Measurements from ENCODE around the gene CBFA2T2. TPM values are rescaled to one million over a fixed set of nuclear protein-coding genes. Genes with fewer than 3 reads are reported as not detected.
"Not testable (repeated sequence)": the region's sequence is repeated elsewhere in the genome, so short reads cannot be mapped to it uniquely, and the experiment has no call there.

CBFA2T2 gene
- total RNA-seq, 2 experiments from 2014 or later: 12.3 to 16.8 TPM

DNA sequence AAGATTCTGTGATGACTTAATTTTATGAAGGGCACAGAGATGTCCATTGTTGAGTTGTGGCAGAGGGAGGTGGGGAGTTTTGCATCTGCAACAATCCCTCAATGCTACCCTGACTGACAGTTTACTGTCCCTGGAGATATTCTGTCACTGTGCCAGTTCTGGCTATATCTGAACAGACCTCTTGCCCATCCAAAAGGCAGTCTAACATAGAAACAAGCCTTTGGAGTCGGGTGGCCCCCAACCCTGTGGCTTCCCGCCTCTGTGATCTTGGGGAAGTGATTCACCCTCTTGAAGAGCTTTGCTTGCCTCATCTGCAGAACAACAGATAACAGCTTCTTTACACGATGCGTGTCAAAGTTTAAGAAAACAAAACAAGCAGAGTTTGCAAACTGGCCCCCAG is 200.1 kb downstream of the CBFA2T2 start:
- peak; percentile 81 for DNase-seq
- Mint-ChIP-seq H3K9me3 (ENCODE audit: low read depth) (no peaks in the 10 kb centered on the region), H3K27me3 (no peaks in the 10 kb centered on the region), H3K4me3 (peak overlapping the region; percentile 32), H3K4me1 (peaks cover 52% of the 10 kb centered on the region), H3K36me3 (peaks cover 3% of the 10 kb centered on the region), H3K27ac (peak overlapping the region; percentile 90)
- CTCF ChIA-PET: interaction anchor here (1.3 to 2.6 kb wide), 4 partner anchors 16 to 42 kb away, joined by 3 to 10 read pairs (median 6); partner anchors contain the start of genes ACTL10, NECAB3 and ZNF341
- no peak for ATAC-seq

DNA sequence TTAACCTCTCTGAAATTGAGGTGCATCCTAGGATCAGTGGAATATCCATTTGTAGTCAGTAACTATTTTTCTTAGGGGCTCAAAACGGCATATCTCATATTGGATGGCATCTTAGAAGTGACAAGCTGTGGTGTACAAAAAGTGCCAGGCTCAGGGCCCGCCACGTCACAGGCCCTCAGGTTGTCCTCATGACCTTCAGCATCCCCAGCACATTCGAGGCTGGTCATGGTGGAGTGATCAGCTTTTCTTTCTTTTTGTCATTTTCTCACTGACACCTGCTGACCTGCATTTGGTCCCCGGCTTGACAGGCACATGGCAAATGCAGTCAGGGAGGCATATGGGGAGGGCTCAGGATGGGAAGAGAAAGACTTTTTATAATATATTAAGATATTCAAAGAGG is 203.4 kb downstream of the CBFA2T2 start:
- Mint-ChIP-seq H3K9me3 (ENCODE audit: low read depth) (no peaks in the 10 kb centered on the region), H3K27me3 (no peaks in the 10 kb centered on the region), H3K27ac (no peak overlapping the region), H3K4me3 (no peak overlapping the region), H3K36me3 (no peaks in the 10 kb centered on the region), H3K4me1 (peaks cover 29% of the 10 kb centered on the region)
- CTCF ChIA-PET: no interaction called here
- DNase-seq (no peak), ATAC-seq (no peak)

DNA sequence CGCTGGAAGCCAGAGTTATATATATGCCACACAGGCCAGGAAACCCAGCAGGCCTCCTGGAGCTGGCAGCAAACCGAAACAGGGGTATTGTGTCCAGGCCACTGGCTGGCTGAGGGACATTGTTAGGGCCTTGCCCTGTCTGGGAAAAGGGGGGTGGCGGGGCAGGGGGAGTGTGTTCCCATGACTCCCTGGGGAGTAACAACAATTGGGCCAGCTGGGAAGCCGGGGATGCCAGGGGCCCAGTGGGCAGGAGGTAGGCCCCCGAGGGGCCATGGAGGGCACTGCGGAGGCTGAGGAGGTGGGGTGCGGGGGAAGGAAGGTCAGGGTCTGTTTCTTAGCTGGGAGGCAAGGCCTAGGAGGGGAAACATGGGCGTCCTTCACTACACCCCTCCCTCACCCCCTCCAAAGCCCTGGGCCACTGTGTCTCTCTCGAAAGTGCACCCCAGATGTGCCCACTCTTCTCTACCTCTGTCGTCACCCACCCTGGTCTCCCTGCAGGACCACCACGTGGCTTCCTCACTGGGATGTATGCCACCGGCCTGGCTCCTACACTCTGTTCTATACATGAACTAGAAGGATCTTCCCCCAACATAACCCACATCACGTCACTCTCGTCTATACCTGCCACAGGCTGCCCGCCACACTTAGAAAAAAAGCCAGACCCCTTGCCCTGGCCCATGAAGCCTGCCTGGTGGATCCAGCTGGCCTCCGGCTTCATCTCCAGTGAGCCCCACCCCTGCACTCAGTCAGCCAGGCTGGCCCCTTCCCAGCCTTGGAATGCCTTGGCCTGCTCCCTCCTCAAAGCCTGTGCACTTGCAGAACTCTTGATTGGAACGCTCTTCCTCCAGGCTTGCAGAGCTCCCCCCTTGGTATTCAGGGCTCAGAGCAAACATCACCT is 204.1 kb downstream of the CBFA2T2 start:
- Mint-ChIP-seq H3K4me3 (no peak overlapping the region), H3K27me3 (no peaks in the 10 kb centered on the region)

DNA sequence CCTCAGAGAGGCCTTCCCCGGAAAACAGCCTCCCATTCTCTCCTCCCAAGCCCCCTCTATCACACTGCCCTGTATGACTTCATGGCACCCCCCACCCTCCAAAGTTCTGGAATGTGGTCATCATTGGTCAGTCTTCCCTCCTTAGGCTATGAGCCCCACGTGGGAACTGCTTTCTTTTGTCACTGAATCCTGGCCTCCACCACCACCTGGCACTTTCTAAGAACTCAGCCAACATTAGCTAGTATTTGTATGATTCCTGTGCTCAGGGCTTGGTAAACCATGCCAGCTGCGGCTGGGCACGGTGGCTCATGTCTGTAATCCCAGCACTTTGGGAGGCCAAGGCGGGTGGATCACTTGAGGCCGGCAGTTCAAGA is 204.7 kb downstream of the CBFA2T2 start:
- Mint-ChIP-seq H3K4me3 (no peak overlapping the region), H3K4me1 (peaks cover 16% of the 10 kb centered on the region), H3K27me3 (no peaks in the 10 kb centered on the region), H3K36me3 (no peaks in the 10 kb centered on the region), H3K27ac (no peak overlapping the region), H3K9me3 (ENCODE audit: low read depth) (no peaks in the 10 kb centered on the region)
- DNase-seq (no peak), ATAC-seq (no peak)
- CTCF ChIA-PET: interaction anchor here (0.7 to 1.0 kb wide), 2 partner anchors 25 to 37 kb away, joined by 3 to 4 read pairs; partner anchors contain the start of gene ZNF341

More for the DNA sequence above, 204.1 kb downstream of the CBFA2T2 start:
- no peak for ATAC-seq
- Mint-ChIP-seq H3K36me3 (no peaks in the 10 kb centered on the region), H3K9me3 (ENCODE audit: low read depth) (no peaks in the 10 kb centered on the region), H3K27ac (no peak overlapping the region), H3K4me1 (peaks cover 22% of the 10 kb centered on the region)
- CTCF ChIA-PET: interaction anchor here (1.0 kb wide), 1 partner anchor 38 kb away, joined by 3 read pairs; the partner anchor contains the start of gene ZNF341
- no peak for DNase-seq

DNA sequence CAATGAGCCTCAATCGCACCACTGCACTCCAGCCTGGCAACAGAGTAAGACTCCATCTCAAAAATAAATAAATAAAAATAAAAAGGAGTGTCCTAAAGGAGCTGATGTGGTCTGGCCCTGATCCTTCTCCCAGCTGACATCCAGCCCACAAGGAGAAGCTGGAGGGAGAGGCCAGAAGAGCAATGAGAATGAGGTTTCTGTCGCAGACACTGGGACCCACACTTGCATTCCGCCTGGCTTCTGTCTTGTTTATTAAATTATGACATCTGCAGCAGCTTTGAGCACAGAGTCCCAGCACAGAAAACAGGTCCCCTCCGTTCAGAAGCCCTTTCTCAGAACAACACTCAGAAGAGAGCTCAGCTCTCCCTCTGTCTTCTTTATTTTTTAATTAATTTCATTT is 206.6 kb downstream of the CBFA2T2 start:
- Mint-ChIP-seq H3K9me3 (ENCODE audit: low read depth) (no peaks in the 10 kb centered on the region), H3K27ac (no peak overlapping the region), H3K4me3 (no peak overlapping the region), H3K27me3 (no peaks in the 10 kb centered on the region), H3K4me1 (peaks cover 2% of the 10 kb centered on the region), H3K36me3 (no peaks in the 10 kb centered on the region)
- no peak for DNase-seq
- ATAC-seq: no peak
- CTCF ChIA-PET: interaction anchor here (0.7 kb wide), 1 partner anchor 30 kb away, joined by 3 read pairs; the partner anchor contains the start of gene ACTL10

GRCh38 chr20:33697129-33697528 is 207.2 kb downstream of the CBFA2T2 start:
- CTCF ChIA-PET: interaction anchor here (0.7 kb wide), 1 partner anchor 31 kb away, joined by 3 read pairs; the partner anchor contains the start of gene ACTL10
- no peaks in the 10 kb centered on the region for H3K27me3 Mint-ChIP-seq
- H3K4me3 Mint-ChIP-seq: no peak overlapping the region
- DNase-seq: no peak
- H3K27ac Mint-ChIP-seq: no peak overlapping the region
- H3K4me1 Mint-ChIP-seq: no peaks in the 10 kb centered on the region
- ATAC-seq: no peak
- no peaks in the 10 kb centered on the region for H3K9me3 Mint-ChIP-seq (ENCODE audit: low read depth)
- peaks cover 2% of the 10 kb centered on the region for H3K36me3 Mint-ChIP-seq

- H3K36me3 Mint-ChIP-seq; H3K9me3 Mint-ChIP-seq (ENCODE audit: low read depth); H3K27me3 Mint-ChIP-seq; DNase-seq; CTCF ChIA-PET; H3K27ac Mint-ChIP-seq; H3K4me3 Mint-ChIP-seq; ATAC-seq; H3K4me1 Mint-ChIP-seq: not testable (repeated sequence)
Observed at GRCh38 chr20:33698966-33699365, 209.1 kb downstream of the CBFA2T2 start.

Other genes starting within 250 kb of the CBFA2T2 start
- gene BPIFB1, start 206.9 kb upstream of the CBFA2T2 start, total RNA-seq: not detected
- 10 to 100 TPM; 42.0 to 43.3 TPM for gene CDK5RAP1, start 88.6 kb upstream of the CBFA2T2 start, total RNA-seq
- 1 to 10 TPM; 3.7 to 5.7 TPM for gene SNTA1, start 46.3 kb upstream of the CBFA2T2 start, total RNA-seq
- gene C20orf144, start 172.2 kb downstream of the CBFA2T2 start, total RNA-seq: under 1 TPM; 0.30 to 0.53 TPM
- 1 to 10 TPM; 3.7 to 3.9 TPM for gene ACTL10, start 176.8 kb downstream of the CBFA2T2 start, total RNA-seq
- gene NECAB3, start 184.3 kb downstream of the CBFA2T2 start, total RNA-seq: 10 to 100 TPM; 28.3 to 34.0 TPM
- 100 to 1,000 TPM in 1 of 2 experiments, 10 to 100 TPM in 1; 87.7 to 100 TPM for gene E2F1, start 196.3 kb downstream of the CBFA2T2 start, total RNA-seq
- 10 to 100 TPM; 11.9 to 15.6 TPM for gene PXMP4, start 230.2 kb downstream of the CBFA2T2 start, total RNA-seq
- 1 to 10 TPM; 6.5 to 7.4 TPM for gene ZNF341, start 241.9 kb downstream of the CBFA2T2 start, total RNA-seq